DND-41 (cell line): Measurements from ENCODE around the gene PCDHB14.
"Not testable (repeated sequence)": the region's sequence is repeated elsewhere in the genome, so short reads cannot be mapped to it uniquely, and the experiment has no call there.

Source experiments
- ATAC-seq: fragments of 200-7000 bp; cut with Tn5 transposase; 3 replicates; pipeline ENCODE4 v1.9.1; 2021; ENCODE audit warnings: low read depth; ENCODE audit not compliant: insufficient read depth
- DNase-seq: peaks from one replicate; pipeline ENCODE4 v3.0.0-alpha.2; 2020
- H2AFZ ChIP-seq: 2 replicates; pipeline ENCODE4 v1.6.0; 2012; ENCODE audit warnings: low read depth, low read length
- H3K27ac ChIP-seq: 2 replicates; pipeline ENCODE4 v1.5.1; 2012; ENCODE audit warnings: low read length, inconsistent platforms
- H3K27me3 ChIP-seq: fragments of 200-600 bp; sonication (generic); 2 replicates; pipeline ENCODE4 v1.6.0; 2012; ENCODE audit warnings: low read length, mild to moderate bottlenecking, inconsistent platforms; ENCODE audit not compliant: insufficient read depth, poor library complexity
- H3K36me3 ChIP-seq: 2 replicates; pipeline ENCODE4 v1.5.1; 2012; ENCODE audit warnings: low read length, inconsistent platforms; ENCODE audit not compliant: insufficient read depth
- H3K4me1 ChIP-seq: 2 replicates; pipeline ENCODE4 v1.5.1; 2012; ENCODE audit warnings: mild to moderate bottlenecking, low read length; ENCODE audit not compliant: insufficient read depth
- H3K4me2 ChIP-seq: 2 replicates; pipeline ENCODE4 v1.6.0; 2012; ENCODE audit warnings: mild to moderate bottlenecking, moderate library complexity, low read length, inconsistent platforms; ENCODE audit not compliant: insufficient read depth
- H3K4me3 ChIP-seq, 2 experiments: fragments of 200-600 bp in 1 of 2; shearing (Covaris generic) in 1 of 2; 2 replicates each; pipeline ENCODE4 v1.5.1; 2012 to 2016; ENCODE audit warnings: inconsistent platforms in 2 of 2, low read length in 2 of 2, mild to moderate bottlenecking in 2 of 2, low read depth in 1 of 2, moderate library complexity in 1 of 2
- H3K79me2 ChIP-seq: 2 replicates; pipeline ENCODE4 v1.6.0; 2012; ENCODE audit warnings: low read length, inconsistent platforms; ENCODE audit not compliant: insufficient read depth
- H3K9ac ChIP-seq: 2 replicates; pipeline ENCODE4 v1.6.0; 2012; ENCODE audit warnings: low read depth, mild to moderate bottlenecking, inconsistent platforms, low read length, moderate library complexity
- H3K9me3 ChIP-seq: 2 replicates; pipeline ENCODE4 v1.5.1; 2012; ENCODE audit warnings: low read length, moderate library complexity, mild to moderate bottlenecking, inconsistent platforms; ENCODE audit not compliant: insufficient read depth, severe bottlenecking
- H4K20me1 ChIP-seq: 2 replicates; pipeline ENCODE4 v1.6.0; 2012; ENCODE audit warnings: low read length; ENCODE audit not compliant: insufficient read depth
- CTCF ChIP-seq: IDR thresholded peaks from 2 replicates; pipeline ENCODE4 v1.5.1; 2012; ENCODE audit warnings: borderline replicate concordance, low read length, moderate library complexity, mild to moderate bottlenecking; ENCODE audit not compliant: poor library complexity, severe bottlenecking; ENCODE audit errors: extremely low read depth
- EZH2 ChIP-seq: IDR thresholded peaks from 3 replicates; pipeline ENCODE4 v1.6.1; 2012; ENCODE audit warnings: borderline replicate concordance, low read depth, mild to moderate bottlenecking, moderate library complexity, low read length, inconsistent platforms; ENCODE audit not compliant: severe bottlenecking

The PCDHB14 gene

DNA sequence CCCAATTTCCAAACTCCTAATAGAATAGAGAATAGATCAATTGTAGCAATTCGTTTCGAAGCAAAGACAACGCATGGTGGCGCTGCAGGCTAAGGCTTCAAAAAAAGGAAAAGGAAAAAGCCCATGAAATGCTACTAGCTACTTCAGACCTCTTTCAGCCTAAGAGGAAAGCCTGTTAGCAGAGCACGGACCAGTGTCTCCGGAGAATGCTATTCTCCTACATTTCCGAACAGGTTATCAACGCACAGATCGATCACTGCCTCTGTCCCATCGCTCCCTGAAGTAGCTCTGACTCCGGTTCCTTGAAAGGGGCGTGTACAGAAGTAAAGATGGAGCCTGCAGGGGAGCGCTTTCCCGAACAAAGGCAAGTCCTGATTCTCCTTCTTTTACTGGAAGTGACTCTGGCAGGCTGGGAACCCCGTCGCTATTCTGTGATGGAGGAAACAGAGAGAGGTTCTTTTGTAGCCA is 22.1 kb downstream of the PCDHB14 start, which contains the start of gene PCDHB15:
Gene PCDHB15 (plus strand): TSS at position 146 of the 468 bp plus-strand sequence. CDS start 184 bp downstream, at position 330.
- H3K27me3 ChIP-seq: no peaks in the 10 kb centered on the region
- no peaks in the 10 kb centered on the region for H3K79me2 ChIP-seq
- ATAC-seq (no peak), DNase-seq (no peak)
- no peak within 1 kb of the TSS for H3K4me2 ChIP-seq
- H3K9ac ChIP-seq: no peak within 1 kb of the TSS
- H4K20me1 ChIP-seq: no peaks in the 10 kb centered on the region
- H3K4me1 ChIP-seq: no peaks in the 10 kb centered on the region
- no peak within 1 kb of the TSS for H2AFZ ChIP-seq
- no peaks in the 10 kb centered on the region for H3K36me3 ChIP-seq
- peaks cover 5% of the 10 kb centered on the region for H3K9me3 ChIP-seq
- H3K27ac ChIP-seq: no peak within 1 kb of the TSS
- TF ChIP-seq EZH2: no peak
- TF ChIP-seq CTCF: no peak
- no peak within 1 kb of the TSS for H3K4me3 ChIP-seq

- not testable (repeated sequence) for H3K9me3 ChIP-seq, H2AFZ ChIP-seq, H3K4me3 ChIP-seq, H3K79me2 ChIP-seq, H3K4me2 ChIP-seq, H4K20me1 ChIP-seq, H3K36me3 ChIP-seq, H3K27ac ChIP-seq, H3K4me1 ChIP-seq, H3K9ac ChIP-seq, H3K27me3 ChIP-seq, ATAC-seq, DNase-seq
Measured at GRCh38 chr5:141246971-141247370, 23.8 kb downstream of the PCDHB14 start.

DNA sequence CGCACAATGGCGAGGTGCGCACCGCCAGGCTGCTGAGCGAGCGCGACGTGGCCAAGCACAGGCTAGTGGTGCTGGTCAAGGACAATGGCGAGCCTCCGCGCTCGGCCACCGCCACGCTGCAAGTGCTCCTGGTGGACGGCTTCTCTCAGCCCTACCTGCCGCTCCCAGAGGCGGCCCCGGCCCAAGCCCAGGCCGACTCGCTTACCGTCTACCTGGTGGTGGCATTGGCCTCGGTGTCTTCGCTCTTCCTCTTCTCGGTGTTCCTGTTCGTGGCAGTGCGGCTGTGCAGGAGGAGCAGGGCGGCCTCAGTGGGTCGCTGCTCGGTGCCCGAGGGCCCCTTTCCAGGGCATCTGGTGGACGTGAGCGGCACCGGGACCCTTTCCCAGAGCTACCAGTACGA is 24.3 kb downstream of the PCDHB14 start:
- not testable (repeated sequence) for H3K4me1 ChIP-seq, ATAC-seq, H2AFZ ChIP-seq, H3K9ac ChIP-seq, H4K20me1 ChIP-seq, H3K27ac ChIP-seq, H3K4me2 ChIP-seq, H3K79me2 ChIP-seq, H3K4me3 ChIP-seq, H3K36me3 ChIP-seq, DNase-seq, H3K27me3 ChIP-seq, H3K9me3 ChIP-seq

GRCh38 chr5:141250576-141250975 is 27.4 kb downstream of the PCDHB14 start:
- Histone ChIP-seq H2AFZ (no peak overlapping the region), H4K20me1 (no peaks in the 10 kb centered on the region), H3K4me2 (no peak overlapping the region), H3K9me3 (peaks cover 14% of the 10 kb centered on the region), H3K27ac (no peak overlapping the region), H3K27me3 (no peaks in the 10 kb centered on the region), H3K9ac (no peak overlapping the region), H3K79me2 (no peaks in the 10 kb centered on the region), H3K4me1 (no peaks in the 10 kb centered on the region), H3K36me3 (no peaks in the 10 kb centered on the region), H3K4me3 (no peak overlapping the region)
- ATAC-seq (no peak), DNase-seq (no peak)
- TF ChIP-seq EZH2: no peak
- no peak for TF ChIP-seq CTCF
